Measurements from ENCODE around the gene KCNG2. TPM values are rescaled to one million over a fixed set of nuclear protein-coding genes. Genes with fewer than 3 reads are reported as not detected.

Gene KCNG2
- total RNA-seq, 4 donors from 2014 or later = 0.27 TPM; not detected in 3

DNA sequence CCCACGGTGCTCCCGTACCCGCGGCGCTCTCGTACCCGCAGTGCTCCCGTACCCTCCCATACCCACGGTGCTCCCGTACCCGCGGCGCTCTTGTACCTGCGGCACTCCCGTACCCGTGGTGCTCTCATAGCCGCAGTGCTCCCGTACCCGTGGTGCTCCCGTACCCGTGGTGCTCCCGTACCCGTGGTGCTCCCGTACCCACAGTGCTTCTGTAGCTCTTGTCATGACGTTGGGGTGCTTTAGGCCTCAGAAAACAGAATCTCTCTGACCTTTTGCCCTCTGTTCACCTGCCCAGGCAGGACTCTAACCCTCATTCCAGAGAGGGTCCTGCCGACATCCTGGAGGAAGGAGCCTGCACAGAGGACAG lies 118.4 kb downstream of the KCNG2 start:
- Histone ChIP-seq H3K36me3 (peaks cover 0 to 75% of the 10 kb centered on the region in 2 donors), H3K27ac (no peak overlapping the region), H3K27me3 (no peaks in the 10 kb centered on the region), H3K4me1 (no peaks in the 10 kb centered on the region), H3K9me3 (no peaks in the 10 kb centered on the region), H3K4me3 (no peak overlapping the region)
- ATAC-seq = no peak
- no CpG with 5 or more reads among the region's 26 CpGs for WGBS, 2 donors (ENCODE audit: low coverage in 1 of 2)
- TF ChIP-seq EP300 (IDR thresholded peaks at IDR 0.05) = no peak
- no peak for TF ChIP-seq POLR2AphosphoS5 (IDR thresholded peaks at IDR 0.05)
- no peak for TF ChIP-seq POLR2A (IDR thresholded peaks at IDR 0.05)
- TF ChIP-seq CTCF (IDR thresholded peaks at IDR 0.05) = no peak

- Histone ChIP-seq H3K4me3 (no peak overlapping the region), H3K9me3 (no peaks in the 10 kb centered on the region), H3K36me3 (peaks cover 0 to 70% of the 10 kb centered on the region in 2 donors), H3K27ac (no peak overlapping the region), H3K4me1 (no peaks in the 10 kb centered on the region), H3K27me3 (no peaks in the 10 kb centered on the region)
- no peak for TF ChIP-seq CTCF (IDR thresholded peaks at IDR 0.05)
- no peak for TF ChIP-seq POLR2A (IDR thresholded peaks at IDR 0.05)
- no peak for TF ChIP-seq EP300 (IDR thresholded peaks at IDR 0.05)
- TF ChIP-seq POLR2AphosphoS5 (IDR thresholded peaks at IDR 0.05) = no peak
- no peak for ATAC-seq
- 83 to 100% methylated on average over 1 of the region's 24 CpGs for WGBS, 2 donors (ENCODE audit: low coverage in 1 of 2)
Observed at GRCh38 chr18:79916546-79917168, 118.9 kb downstream of the KCNG2 start.

- no peak for ATAC-seq
- no peak overlapping the region for H3K4me3 ChIP-seq
- no peaks in the 10 kb centered on the region for H3K27me3 ChIP-seq
- no peaks in the 10 kb centered on the region for H3K9me3 ChIP-seq
- H3K4me1 ChIP-seq = no peaks in the 10 kb centered on the region
- TF ChIP-seq EP300 (IDR thresholded peaks at IDR 0.05) = no peak
- no peak for TF ChIP-seq POLR2A (IDR thresholded peaks at IDR 0.05)
- TF ChIP-seq CTCF (IDR thresholded peaks at IDR 0.05) = no peak
- H3K27ac ChIP-seq = no peak overlapping the region
- 100% methylated on average over 3 of the region's 28 CpGs; no CpG with 5 or more reads in 1 of the 2 donors for WGBS, 2 donors (ENCODE audit: low coverage in 1 of 2)
- H3K36me3 ChIP-seq = peaks cover 0 to 72% of the 10 kb centered on the region in 2 donors
Observed at GRCh38 chr18:79917169-79917852, 119.6 kb downstream of the KCNG2 start.

DNA sequence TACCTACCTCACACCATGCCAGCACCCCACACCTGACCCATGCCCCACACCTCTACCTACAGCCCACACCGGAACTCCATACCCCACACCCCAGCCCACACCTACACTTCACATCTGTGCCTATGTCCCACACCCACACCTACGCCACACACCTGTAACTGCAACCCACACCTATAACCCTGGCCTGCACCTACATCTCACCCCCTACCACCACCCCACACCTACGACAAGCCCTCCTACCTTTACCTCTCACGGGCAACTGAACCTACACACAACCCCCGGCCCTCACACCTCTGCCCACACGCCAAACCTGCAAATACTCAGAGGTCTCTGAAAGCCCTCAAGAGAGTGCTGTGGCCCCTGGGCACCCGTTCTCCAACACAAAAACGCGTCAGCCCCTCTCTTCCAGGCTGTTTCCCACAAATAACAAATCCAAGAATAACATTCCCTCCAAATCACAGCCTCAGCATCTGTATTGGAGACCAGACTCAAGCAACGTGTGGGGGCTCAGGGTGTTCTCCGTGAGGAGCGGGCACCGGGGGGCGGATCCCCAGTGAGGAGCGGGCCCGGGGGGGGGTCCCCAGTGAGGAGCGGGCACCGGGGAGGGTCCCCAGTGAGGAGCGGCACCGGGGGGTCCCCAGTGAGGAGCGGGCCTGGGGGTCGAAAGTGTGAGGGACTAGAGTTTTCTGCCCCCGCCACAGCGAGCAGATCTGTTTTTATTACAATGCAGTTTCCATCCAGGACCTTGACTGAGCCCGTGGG lies 120.3 kb downstream of the KCNG2 start:
- H3K4me1 ChIP-seq = no peaks in the 10 kb centered on the region
- no peak overlapping the region for H3K27ac ChIP-seq
- H3K36me3 ChIP-seq = peaks cover 0 to 65% of the 10 kb centered on the region in 2 donors
- 94 to 95% methylated on average over 5 to 8 of the region's 25 CpGs for WGBS, 2 donors (ENCODE audit: low coverage in 1 of 2)
- no peak for TF ChIP-seq POLR2AphosphoS5 (IDR thresholded peaks at IDR 0.05)
- no peaks in the 10 kb centered on the region for H3K9me3 ChIP-seq
- H3K4me3 ChIP-seq = no peak overlapping the region
- ATAC-seq = no peak
- H3K27me3 ChIP-seq = no peaks in the 10 kb centered on the region

GRCh38 chr18:79918615-79919011 lies 120.9 kb downstream of the KCNG2 start:
- H3K27me3 ChIP-seq = no peaks in the 10 kb centered on the region
- peaks cover 0 to under 1% (median 0%) of the 10 kb centered on the region in 3 donors for H3K4me1 ChIP-seq
- TF ChIP-seq POLR2A (IDR thresholded peaks at IDR 0.05) (no peak), EP300 (IDR thresholded peaks at IDR 0.05) (no peak), POLR2AphosphoS5 (IDR thresholded peaks at IDR 0.05) (no peak), CTCF (IDR thresholded peaks at IDR 0.05) (no peak)
- no peak for ATAC-seq
- 97% methylated on average over 18 of the region's 20 CpGs; no CpG with 5 or more reads in 1 of the 2 donors for WGBS, 2 donors (ENCODE audit: low coverage in 1 of 2)
- no peak overlapping the region for H3K27ac ChIP-seq
- H3K4me3 ChIP-seq = no peak overlapping the region
- H3K9me3 ChIP-seq = no peaks in the 10 kb centered on the region
- H3K36me3 ChIP-seq = peaks cover 0 to 59% of the 10 kb centered on the region in 2 donors

Measured in gastroesophageal sphincter (tissue), 4 donors.